Neuronal stem cell (in vitro differentiated cells): ENCODE measurements around the gene GARIN3. TPM values are rescaled to one million over a fixed set of nuclear protein-coding genes. Genes with fewer than 3 reads are reported as not detected.

Experiments
- DNase-seq: peaks from one replicate; pipeline ENCODE4 v3.0.0-alpha.2; 2013; ENCODE audit warnings: low spot score
- H2AFZ ChIP-seq: one replicate; pipeline ENCODE4 v1.6.1; 2013; ENCODE audit warnings: mild to moderate bottlenecking, low read length, inconsistent platforms
- H2AK5ac ChIP-seq: 2 replicates; pipeline ENCODE4 v1.6.1; 2013; ENCODE audit warnings: low read depth, mild to moderate bottlenecking, inconsistent platforms, low read length, moderate library complexity, mixed read lengths
- H2BK120ac ChIP-seq: 2 replicates; pipeline ENCODE4 v1.6.1; 2013; ENCODE audit warnings: low read depth, mild to moderate bottlenecking, inconsistent platforms, low read length, moderate library complexity, mixed read lengths
- H2BK12ac ChIP-seq: one replicate; pipeline ENCODE4 v1.6.1; 2013; ENCODE audit warnings: low read length, inconsistent platforms
- H2BK15ac ChIP-seq: 2 replicates; pipeline ENCODE4 v1.6.1; 2013; ENCODE audit warnings: mild to moderate bottlenecking, low read length, inconsistent platforms, mixed read lengths
- H2BK5ac ChIP-seq: one replicate; pipeline ENCODE4 v1.6.1; 2013; ENCODE audit warnings: inconsistent platforms, mild to moderate bottlenecking, low read length, moderate library complexity
- H3K14ac ChIP-seq: one replicate; pipeline ENCODE4 v1.6.1; 2013; ENCODE audit warnings: low read length, inconsistent platforms
- H3K18ac ChIP-seq: 2 replicates; pipeline ENCODE4 v1.6.1; 2013; ENCODE audit warnings: low read length, inconsistent platforms
- H3K23ac ChIP-seq: 2 replicates; pipeline ENCODE4 v1.6.1; 2013; ENCODE audit warnings: low read depth, mild to moderate bottlenecking, mixed read lengths, low read length, inconsistent platforms; ENCODE audit not compliant: poor library complexity
- H3K27ac ChIP-seq: replicated peaks from 3 replicates; pipeline ENCODE4 v1.5.1; 2013; ENCODE audit warnings: low read length, inconsistent platforms
- H3K27me3 ChIP-seq, 3 experiments: 2 replicates each; pipeline ENCODE4 v1.6.1; 2013; ENCODE audit warnings: low read length in 3 of 3, mild to moderate bottlenecking in 2 of 3, inconsistent platforms in 1 of 3, low read depth in 1 of 3, mixed read lengths in 1 of 3, moderate library complexity in 1 of 3; ENCODE audit not compliant: control insufficient read depth in 3 of 3, insufficient read depth in 3 of 3
- H3K36me3 ChIP-seq, 2 donors: replicated peaks in 1 of 2; 2 replicates each; pipeline ENCODE4 v1.6.1; 2013; ENCODE audit warnings: low read length in 2 of 2; ENCODE audit not compliant: control insufficient read depth in 2 of 2, insufficient read depth in 2 of 2
- H3K4ac ChIP-seq: 2 replicates; pipeline ENCODE4 v1.6.1; 2013; ENCODE audit warnings: inconsistent platforms, mild to moderate bottlenecking, low read length, moderate library complexity
- H3K4me1 ChIP-seq, 2 donors: 1 replicate in 1 of 2; 2 replicates in 1 of 2; pipeline ENCODE4 v1.6.1; 2013; ENCODE audit warnings: low read length in 2 of 2, low read depth in 1 of 2; ENCODE audit not compliant: control insufficient read depth in 2 of 2, insufficient read depth in 1 of 2
- H3K4me2 ChIP-seq: one replicate; pipeline ENCODE4 v1.6.1; 2013; ENCODE audit warnings: mild to moderate bottlenecking, low read length, inconsistent platforms; ENCODE audit not compliant: insufficient read depth, poor library complexity, severe bottlenecking
- H3K4me3 ChIP-seq, 2 donors: 2 replicates each; pipeline ENCODE4 v1.5.1; 2013; ENCODE audit warnings: low read length in 2 of 2, mild to moderate bottlenecking in 2 of 2, inconsistent platforms in 1 of 2, moderate library complexity in 1 of 2
- H3K79me1 ChIP-seq: one replicate; pipeline ENCODE4 v1.6.1; 2013; ENCODE audit warnings: low read depth, mild to moderate bottlenecking, inconsistent platforms, low read length, moderate library complexity
- H3K9ac ChIP-seq: one replicate; pipeline ENCODE4 v1.6.1; 2013; ENCODE audit warnings: mild to moderate bottlenecking, low read depth, low read length, inconsistent platforms; ENCODE audit not compliant: poor library complexity
- H3K9me3 ChIP-seq, 2 donors: replicated peaks in 1 of 2; 2 replicates each; pipeline versions ENCODE3 to v1.6.1; 2013; ENCODE audit warnings: low read length in 2 of 2, mild to moderate bottlenecking in 2 of 2, inconsistent platforms in 1 of 2, low read depth in 1 of 2, mixed read lengths in 1 of 2, moderate library complexity in 1 of 2; ENCODE audit not compliant: control insufficient read depth in 2 of 2, insufficient read depth in 1 of 2
- H4K8ac ChIP-seq: one replicate; pipeline ENCODE4 v1.6.1; 2013; ENCODE audit warnings: low read depth, mild to moderate bottlenecking, inconsistent platforms, low read length, moderate library complexity
- H4K91ac ChIP-seq: one replicate; pipeline ENCODE4 v1.6.1; 2013; ENCODE audit warnings: low read length, low read depth, mild to moderate bottlenecking, inconsistent platforms; ENCODE audit not compliant: poor library complexity
- WGBS, 2 donors: extraction: QIAGEN DNeasy Blood & Tissue Kit; methylation state at CpG; one replicate each; pipeline ENCODE4 v1.1.7; 2013; ENCODE audit warnings: missing lambda C conversion rate in 2 of 2, mixed read lengths in 1 of 2; ENCODE audit not compliant: insufficient read length in 2 of 2, insufficient replicate concordance in 1 of 2; ENCODE audit errors: extremely low coverage in 2 of 2; 5-methylcytosine and 5-hydroxymethylcytosine counted together
- polyA plus RNA-seq, 2 experiments: library from polyadenylated mRNA; stranded (reverse); fragments of 200-250 nt; gene quantifications; one replicate each; pipeline ENCODE4 v1.2.3, GENCODE V29; 2013

Gene GARIN3
- polyA plus RNA-seq (2013, experiment 1 of 2): not detected
- not detected for polyA plus RNA-seq (2013, experiment 2 of 2)

DNA sequence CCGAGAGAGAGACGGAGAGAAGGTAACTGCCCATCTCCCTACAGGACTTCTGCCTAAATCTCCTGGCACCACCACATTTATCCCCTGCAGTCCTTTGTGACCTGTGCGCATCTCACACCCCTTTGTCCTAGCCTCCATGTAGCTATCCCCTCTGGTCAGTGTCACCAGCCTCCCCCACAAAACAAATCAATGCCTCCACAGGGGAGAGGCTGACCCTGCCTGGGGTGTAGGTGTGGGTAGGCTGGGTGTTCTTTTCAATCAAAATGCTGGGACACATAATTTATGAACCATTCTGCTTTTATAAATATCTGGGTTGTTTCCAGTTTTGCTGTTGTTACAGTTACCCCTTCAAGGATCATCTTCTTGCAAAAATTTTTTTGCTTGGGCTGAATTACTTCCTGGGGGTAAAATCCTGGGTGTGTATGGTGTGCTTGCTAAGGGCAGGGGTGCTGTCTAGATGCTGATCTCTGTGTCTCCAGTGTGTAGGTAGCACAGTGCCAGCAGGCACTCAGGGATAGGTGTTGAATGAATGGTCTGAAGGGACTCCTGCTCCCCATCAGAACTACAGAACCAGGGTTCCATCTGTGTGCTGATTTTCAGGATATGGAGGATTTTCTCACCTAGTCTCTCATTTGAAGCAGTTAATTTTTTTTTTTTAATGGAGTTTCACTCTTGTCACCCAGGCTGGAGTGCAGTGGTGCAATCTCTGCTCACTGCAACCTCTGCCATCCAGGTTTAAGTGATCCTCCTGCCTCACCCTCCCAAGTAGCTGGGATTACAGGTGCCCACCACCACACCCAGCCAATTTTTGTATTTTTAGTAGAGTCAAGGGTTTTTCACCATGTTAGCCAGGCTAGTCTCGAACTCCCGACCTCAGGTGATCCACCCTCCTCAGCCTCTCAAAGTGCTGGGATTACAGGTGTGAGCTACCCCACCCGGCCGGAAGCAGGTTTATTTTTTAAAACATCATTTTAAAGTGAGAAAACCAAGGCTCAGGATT is at the start of gene GARIN3:
Gene GARIN3, minus strand, starts transcription at position 51 of the 1,000 bp plus-strand sequence. CDS start 96 bp downstream, outside the sequence.
- WGBS, 2 donors: no CpG with 5 or more reads among the region's 7 CpGs
- H3K4me3 ChIP-seq: no peak within 1 kb of the TSS
- DNase-seq: no peak
- no peak within 1 kb of the TSS for H2BK5ac ChIP-seq
- no peak within 1 kb of the TSS for H2AFZ ChIP-seq
- no peak within 1 kb of the TSS for H3K27ac ChIP-seq
- no peak within 1 kb of the TSS for H2BK12ac ChIP-seq
- no peak within 1 kb of the TSS for H2AK5ac ChIP-seq
- H3K4ac ChIP-seq: no peak within 1 kb of the TSS
- no peak within 1 kb of the TSS for H2BK15ac ChIP-seq
- H3K9me3 ChIP-seq: no peaks in the 10 kb centered on the region
- H3K14ac ChIP-seq: no peak within 1 kb of the TSS
- no peak within 1 kb of the TSS for H3K4me2 ChIP-seq
- H3K4me1 ChIP-seq: no peaks in the 10 kb centered on the region
- peaks cover 0 to 2% (median 0%) of the 10 kb centered on the region in 3 experiments for H3K27me3 ChIP-seq
- no peaks in the 10 kb centered on the region for H3K36me3 ChIP-seq
- H4K8ac ChIP-seq: no peak within 1 kb of the TSS
- H2BK120ac ChIP-seq: no peak within 1 kb of the TSS
- no peaks in the 10 kb centered on the region for H3K79me1 ChIP-seq
- no peak within 1 kb of the TSS for H3K9ac ChIP-seq
- H4K91ac ChIP-seq: no peak within 1 kb of the TSS
- no peak within 1 kb of the TSS for H3K23ac ChIP-seq
- H3K18ac ChIP-seq: no peak within 1 kb of the TSS

DNA sequence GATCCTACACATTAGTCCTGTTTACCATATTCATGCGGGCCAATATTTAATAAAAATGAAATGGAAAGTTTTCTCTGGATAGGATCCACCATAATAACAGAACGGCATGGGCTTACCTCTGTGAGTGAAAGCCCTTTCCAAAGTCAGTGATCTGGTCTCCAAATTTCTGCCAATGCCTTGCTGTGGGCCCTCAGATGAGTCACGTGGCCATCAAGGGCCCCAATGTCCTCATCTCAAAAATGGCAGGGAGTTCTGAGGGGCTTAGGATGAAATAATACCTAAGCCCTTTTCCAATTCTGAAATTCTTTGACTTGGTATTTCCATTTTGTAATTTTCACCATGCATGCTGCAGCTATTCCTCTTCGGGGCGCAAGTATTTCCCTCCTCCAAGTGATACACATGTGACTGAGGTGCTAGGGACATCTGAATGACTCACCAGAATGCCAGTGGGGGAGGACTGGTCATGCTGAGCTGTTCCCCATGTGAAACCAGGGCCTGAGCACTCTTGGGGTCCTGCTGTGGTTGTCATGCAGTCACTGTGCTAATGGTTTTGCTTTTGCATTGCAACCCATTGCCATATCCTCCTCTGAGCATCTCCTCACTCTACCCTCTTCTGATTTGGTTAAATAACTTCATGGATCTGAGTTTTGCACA is 49.6 kb upstream of the GARIN3 start:
- Histone ChIP-seq H4K8ac (no peak overlapping the region), H2AK5ac (no peak overlapping the region), H3K4me3 (no peak overlapping the region), H2BK15ac (no peak overlapping the region), H3K9me3 (no peaks in the 10 kb centered on the region), H3K36me3 (no peaks in the 10 kb centered on the region), H3K79me1 (no peaks in the 10 kb centered on the region), H3K23ac (no peak overlapping the region), H2BK5ac (no peak overlapping the region), H3K14ac (no peak overlapping the region), H3K27ac (no peak overlapping the region), H3K4ac (no peak overlapping the region), H2BK120ac (no peak overlapping the region), H2AFZ (no peak overlapping the region), H2BK12ac (no peak overlapping the region), H3K4me2 (no peak overlapping the region), H3K9ac (no peak overlapping the region), H4K91ac (no peak overlapping the region), H3K4me1 (no peaks in the 10 kb centered on the region), H3K27me3 (no peaks in the 10 kb centered on the region), H3K18ac (no peak overlapping the region)
- DNase-seq: no peak
- WGBS, 2 donors: no CpG with 5 or more reads among the region's 5 CpGs

DNA sequence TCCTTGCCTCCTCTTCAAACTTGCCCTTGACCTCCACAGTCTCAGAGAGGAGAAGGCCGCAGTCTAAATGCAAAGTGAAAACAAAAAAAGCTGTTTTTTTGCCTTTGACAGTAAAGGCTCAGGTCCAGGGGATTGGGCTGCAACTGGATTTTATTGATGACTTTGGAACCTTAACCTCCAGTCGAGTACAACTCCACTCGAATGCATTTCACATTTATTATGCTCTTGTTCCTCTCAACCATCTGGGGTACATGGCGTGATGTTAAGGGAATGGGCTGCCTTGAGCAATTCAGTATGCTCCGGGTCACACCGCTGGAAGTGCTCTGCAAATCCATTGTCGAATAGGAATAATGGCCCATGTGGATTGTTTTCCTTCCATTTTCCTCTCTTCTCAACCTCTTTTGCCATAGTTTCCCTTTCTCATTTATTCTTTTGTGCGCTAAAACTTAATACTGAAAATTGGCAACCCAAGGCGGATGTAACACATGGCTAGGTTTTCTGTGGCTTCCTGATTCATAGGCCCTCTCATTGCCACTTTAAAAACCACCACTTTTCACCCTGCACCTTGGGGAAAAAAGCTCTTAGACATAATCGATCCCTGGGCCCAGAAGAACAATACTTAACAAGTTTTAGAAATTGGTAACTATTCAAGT is 48.9 kb upstream of the GARIN3 start:
- Histone ChIP-seq H3K23ac (no peak overlapping the region), H3K4me3 (no peak overlapping the region), H2BK120ac (no peak overlapping the region), H2AFZ (no peak overlapping the region), H3K4me1 (no peaks in the 10 kb centered on the region), H2BK15ac (no peak overlapping the region), H3K4me2 (no peak overlapping the region), H3K27me3 (no peaks in the 10 kb centered on the region), H2AK5ac (no peak overlapping the region), H3K14ac (no peak overlapping the region), H2BK12ac (no peak overlapping the region), H4K91ac (no peak overlapping the region), H3K27ac (no peak overlapping the region), H4K8ac (no peak overlapping the region), H3K4ac (no peak overlapping the region), H3K36me3 (no peaks in the 10 kb centered on the region), H3K9ac (no peak overlapping the region), H3K79me1 (no peaks in the 10 kb centered on the region), H3K18ac (no peak overlapping the region), H2BK5ac (no peak overlapping the region), H3K9me3 (no peaks in the 10 kb centered on the region)
- WGBS, 2 donors: no CpG with 5 or more reads among the region's 10 CpGs
- DNase-seq: no peak

DNA sequence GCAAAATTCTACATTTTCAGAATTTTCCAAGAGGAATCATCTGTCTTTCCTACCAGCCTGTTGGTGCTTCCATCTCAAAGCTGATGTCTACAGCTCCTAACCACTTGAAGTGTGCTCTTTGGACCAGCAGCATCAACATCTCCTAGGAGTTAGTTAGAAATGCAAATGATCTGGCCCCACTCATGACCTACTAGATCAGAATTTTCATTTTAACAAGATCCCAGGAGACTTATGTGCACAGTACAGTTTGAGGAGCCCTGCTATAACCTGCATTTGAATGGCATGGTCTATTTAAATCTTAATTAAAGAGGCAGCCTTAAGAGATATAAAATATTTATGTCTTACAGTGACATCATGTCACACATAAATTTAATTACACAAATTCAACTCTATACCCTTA is 48.4 kb upstream of the GARIN3 start:
- H3K18ac ChIP-seq: no peak overlapping the region
- H3K27me3 ChIP-seq: no peaks in the 10 kb centered on the region
- H3K14ac ChIP-seq: no peak overlapping the region
- no peak overlapping the region for H4K8ac ChIP-seq
- H3K4me1 ChIP-seq: no peaks in the 10 kb centered on the region
- no peak overlapping the region for H3K4ac ChIP-seq
- H2BK5ac ChIP-seq: no peak overlapping the region
- no peak overlapping the region for H3K27ac ChIP-seq
- H3K4me3 ChIP-seq: no peak overlapping the region
- no peak overlapping the region for H2BK12ac ChIP-seq
- H4K91ac ChIP-seq: no peak overlapping the region
- no peak overlapping the region for H2BK15ac ChIP-seq
- no peak overlapping the region for H2BK120ac ChIP-seq
- DNase-seq: no peak
- H3K23ac ChIP-seq: no peak overlapping the region
- H3K9ac ChIP-seq: no peak overlapping the region
- H3K36me3 ChIP-seq: no peaks in the 10 kb centered on the region
- H2AFZ ChIP-seq: no peak overlapping the region
- H3K79me1 ChIP-seq: no peaks in the 10 kb centered on the region
- H3K4me2 ChIP-seq: no peak overlapping the region
- no peak overlapping the region for H2AK5ac ChIP-seq
- H3K9me3 ChIP-seq: no peaks in the 10 kb centered on the region
